Central memory CD8-positive, alpha-beta T cell (primary cell): ENCODE measurements around the gene ACCS.
A peak's percentile ranks its signal among the peaks of the same experiment; 100 is the strongest.

Experiments used
- ATAC-seq: fragments of 150-1000 bp; cut with Tn5 transposase; replicated peaks from 2 replicates; pipeline ENCODE4 v1.10.0; 2022; ENCODE audit warnings: mild to moderate bottlenecking, moderate FRiP score, moderate number of reproducible peaks; ENCODE audit not compliant: poor library complexity, severe bottlenecking; ENCODE audit errors: extremely low read depth
- DNase-seq, 2 donors: peaks; one replicate each; pipeline ENCODE4 v3.0.0; 2021; ENCODE audit warnings: low spot score in 2 of 2
- H3K27ac Mint-ChIP-seq: one replicate; pipeline ENCODE4 v1.8.0; 2022; ENCODE audit warnings: low read depth, mild to moderate bottlenecking, moderate library complexity, mixed read lengths
- H3K27me3 Mint-ChIP-seq: one replicate; pipeline ENCODE4 v1.8.0; 2022; ENCODE audit warnings: mixed read lengths
- H3K36me3 Mint-ChIP-seq: one replicate; pipeline ENCODE4 v1.8.0; 2022; ENCODE audit warnings: mild to moderate bottlenecking, moderate library complexity, mixed read lengths; ENCODE audit not compliant: insufficient read depth
- H3K4me1 Mint-ChIP-seq: one replicate; pipeline ENCODE4 v1.8.0; 2022; ENCODE audit warnings: mixed read lengths
- H3K4me3 Mint-ChIP-seq: one replicate; pipeline ENCODE4 v1.8.0; 2022; ENCODE audit warnings: mild to moderate bottlenecking, moderate library complexity, mixed read lengths
- H3K9me3 Mint-ChIP-seq: one replicate; pipeline ENCODE4 v1.8.0; 2022; ENCODE audit warnings: mixed read lengths

The ACCS gene

GRCh38 chr11:44108260-44108659 is 42.2 kb downstream of the ACCS start:
- Mint-ChIP-seq H3K4me3 (no peak overlapping the region), H3K4me1 (peaks cover 29% of the 10 kb centered on the region), H3K36me3 (peaks cover 15% of the 10 kb centered on the region), H3K9me3 (no peaks in the 10 kb centered on the region), H3K27ac (no peak overlapping the region), H3K27me3 (no peaks in the 10 kb centered on the region)
- ATAC-seq (no peak), DNase-seq (no peak)

DNA sequence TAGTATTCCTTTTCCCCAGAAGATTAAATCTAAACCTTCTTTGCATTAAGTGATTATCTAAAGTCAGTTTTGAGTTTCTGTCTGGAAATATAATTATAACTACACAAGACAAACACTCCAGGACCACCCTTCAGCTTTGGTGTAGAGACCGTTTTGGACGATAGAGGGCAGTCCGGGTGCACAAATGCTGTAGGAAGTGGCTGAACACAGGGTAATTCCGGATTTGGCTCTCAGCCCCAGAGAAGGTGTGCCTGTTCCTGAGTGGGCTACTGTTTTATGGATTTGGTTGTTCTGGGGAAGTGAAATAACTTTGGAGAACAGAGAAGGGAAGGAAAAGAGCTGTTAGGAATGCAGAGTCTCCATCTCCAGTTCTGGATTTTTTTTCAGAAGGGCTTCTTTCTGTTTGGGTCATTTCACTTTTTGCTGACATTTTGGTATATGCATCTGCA is 44.2 kb downstream of the ACCS start:
- Mint-ChIP-seq H3K9me3 (no peaks in the 10 kb centered on the region), H3K4me3 (no peak overlapping the region), H3K36me3 (peaks cover 20% of the 10 kb centered on the region), H3K4me1 (peaks cover 15% of the 10 kb centered on the region), H3K27ac (peak overlapping the region; percentile 52), H3K27me3 (no peaks in the 10 kb centered on the region)
- ATAC-seq, result peak; percentile 79
- DNase-seq, result peak; percentile 21 to 26

- Mint-ChIP-seq H3K4me3 (no peak overlapping the region), H3K36me3 (peaks cover 30% of the 10 kb centered on the region), H3K27me3 (no peaks in the 10 kb centered on the region), H3K9me3 (no peaks in the 10 kb centered on the region), H3K4me1 (peaks cover 15% of the 10 kb centered on the region), H3K27ac (no peak overlapping the region)
- DNase-seq (no peak), ATAC-seq (no peak)
Observed at GRCh38 chr11:44112091-44112821, 46.2 kb downstream of the ACCS start.

GRCh38 chr11:44113018-44113417 is 46.9 kb downstream of the ACCS start:
- no peak for ATAC-seq
- H3K27ac Mint-ChIP-seq, result no peak overlapping the region
- no peaks in the 10 kb centered on the region for H3K9me3 Mint-ChIP-seq
- peaks cover 29% of the 10 kb centered on the region for H3K36me3 Mint-ChIP-seq
- no peak overlapping the region for H3K4me3 Mint-ChIP-seq
- DNase-seq, result no peak
- H3K4me1 Mint-ChIP-seq, result peaks cover 15% of the 10 kb centered on the region
- H3K27me3 Mint-ChIP-seq, result no peaks in the 10 kb centered on the region

GRCh38 chr11:44113572-44113971 is 47.5 kb downstream of the ACCS start:
- no peak overlapping the region for H3K4me3 Mint-ChIP-seq
- H3K9me3 Mint-ChIP-seq, result no peaks in the 10 kb centered on the region
- peaks cover 15% of the 10 kb centered on the region for H3K4me1 Mint-ChIP-seq
- no peak for DNase-seq
- no peak overlapping the region for H3K27ac Mint-ChIP-seq
- no peak for ATAC-seq
- peaks cover 32% of the 10 kb centered on the region for H3K36me3 Mint-ChIP-seq
- H3K27me3 Mint-ChIP-seq, result no peaks in the 10 kb centered on the region

DNA sequence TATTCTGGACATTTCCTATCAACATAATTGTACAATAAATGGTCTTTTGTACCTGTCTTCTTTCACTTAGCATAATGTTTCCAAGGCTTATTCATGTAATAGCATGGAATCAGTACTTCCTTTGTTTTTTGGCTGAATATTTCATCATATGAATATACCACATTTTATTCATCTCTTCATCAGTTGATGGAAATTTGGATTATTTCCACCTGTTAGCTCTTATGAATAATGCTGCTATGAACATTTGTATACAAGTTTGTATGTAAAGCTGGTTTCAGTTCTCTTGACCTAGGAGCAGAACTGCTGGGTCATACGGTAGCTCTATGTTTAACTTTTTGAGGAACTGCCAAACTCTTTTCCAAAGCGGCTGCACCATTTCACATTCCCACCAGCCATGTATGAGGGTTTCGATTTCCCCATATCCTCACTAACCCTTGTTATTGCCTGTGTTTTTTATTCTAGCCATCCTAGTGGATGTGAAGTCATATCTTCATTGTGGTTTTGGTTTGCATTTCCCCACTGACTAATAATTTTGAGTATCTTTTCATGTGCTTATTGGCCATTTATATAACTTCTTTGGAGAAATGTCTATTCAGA is 50.3 kb downstream of the ACCS start:
- DNase-seq, result no peak

GRCh38 chr11:44120169-44120568 is 54.1 kb downstream of the ACCS start:
- H3K27ac Mint-ChIP-seq, result no peak overlapping the region
- no peaks in the 10 kb centered on the region for H3K9me3 Mint-ChIP-seq
- H3K27me3 Mint-ChIP-seq, result no peaks in the 10 kb centered on the region
- H3K4me1 Mint-ChIP-seq, result peaks cover 6% of the 10 kb centered on the region
- peaks cover 33% of the 10 kb centered on the region for H3K36me3 Mint-ChIP-seq
- no peak overlapping the region for H3K4me3 Mint-ChIP-seq
- no peak for DNase-seq
- ATAC-seq, result no peak

More for the DNA sequence above, 50.3 kb downstream of the ACCS start:
- no peak overlapping the region for H3K27ac Mint-ChIP-seq
- no peak overlapping the region for H3K4me3 Mint-ChIP-seq
- H3K9me3 Mint-ChIP-seq, result no peaks in the 10 kb centered on the region
- H3K36me3 Mint-ChIP-seq, result peaks cover 26% of the 10 kb centered on the region
- no peak for ATAC-seq
- H3K4me1 Mint-ChIP-seq, result peaks cover 7% of the 10 kb centered on the region
- no peaks in the 10 kb centered on the region for H3K27me3 Mint-ChIP-seq

GRCh38 chr11:44125598-44125997 is 59.5 kb downstream of the ACCS start:
- H3K4me3 Mint-ChIP-seq, result no peak overlapping the region
- DNase-seq, result no peak
- H3K4me1 Mint-ChIP-seq, result peaks cover 6% of the 10 kb centered on the region
- ATAC-seq, result no peak
- H3K27ac Mint-ChIP-seq, result no peak overlapping the region
- peaks cover 42% of the 10 kb centered on the region for H3K36me3 Mint-ChIP-seq
- H3K27me3 Mint-ChIP-seq, result no peaks in the 10 kb centered on the region
- no peaks in the 10 kb centered on the region for H3K9me3 Mint-ChIP-seq

DNA sequence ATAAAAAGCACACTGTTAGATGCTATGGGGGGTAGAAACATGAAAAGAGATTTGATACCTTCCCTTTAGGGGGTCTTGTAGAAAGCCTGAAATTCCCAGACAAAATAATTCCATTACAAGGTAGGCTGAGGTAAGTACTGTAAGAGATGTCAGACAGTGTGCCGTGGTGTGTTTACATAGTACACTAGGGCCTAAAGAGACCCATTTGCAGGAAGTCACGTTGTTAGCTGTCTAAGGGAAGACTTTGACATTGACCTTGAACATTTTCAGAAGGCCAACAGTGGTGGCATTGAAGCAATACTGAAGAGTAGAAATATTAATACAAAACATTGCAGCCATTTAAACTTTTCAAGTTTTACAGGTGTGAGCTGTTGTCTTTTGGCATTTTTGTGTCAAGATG is 60.2 kb downstream of the ACCS start:
- Mint-ChIP-seq H3K27me3 (no peaks in the 10 kb centered on the region), H3K36me3 (peaks cover 44% of the 10 kb centered on the region)
- no peak for ATAC-seq

DNA sequence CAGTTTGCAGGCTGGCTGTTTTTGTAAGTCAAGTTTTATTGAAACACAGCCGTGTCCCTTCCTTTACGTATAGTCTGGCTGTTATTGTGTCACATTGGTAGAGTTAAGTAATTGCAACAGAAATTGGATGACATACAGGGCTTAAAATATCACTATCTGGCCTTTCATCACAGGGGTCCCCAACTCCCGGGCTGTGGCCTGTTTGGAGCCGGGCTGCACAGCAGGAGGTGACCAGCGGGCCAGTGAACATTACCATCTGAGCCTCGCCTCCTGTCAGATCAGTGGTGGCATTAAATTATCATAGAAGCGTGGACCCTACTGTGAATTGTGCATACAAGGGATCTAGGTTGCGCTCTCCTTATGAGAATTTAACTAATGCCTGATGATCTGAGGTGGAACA is 61.1 kb downstream of the ACCS start:
- H3K4me1 Mint-ChIP-seq, result no peaks in the 10 kb centered on the region
- H3K27me3 Mint-ChIP-seq, result no peaks in the 10 kb centered on the region
- H3K4me3 Mint-ChIP-seq, result no peak overlapping the region
- H3K27ac Mint-ChIP-seq, result no peak overlapping the region
- H3K9me3 Mint-ChIP-seq, result no peaks in the 10 kb centered on the region
- no peak for ATAC-seq
- peaks cover 46% of the 10 kb centered on the region for H3K36me3 Mint-ChIP-seq
- DNase-seq, result no peak

More for the DNA sequence above, 60.2 kb downstream of the ACCS start:
- Mint-ChIP-seq H3K27ac (no peak overlapping the region), H3K4me1 (peaks cover 6% of the 10 kb centered on the region), H3K4me3 (no peak overlapping the region), H3K9me3 (no peaks in the 10 kb centered on the region)
- no peak for DNase-seq

DNA sequence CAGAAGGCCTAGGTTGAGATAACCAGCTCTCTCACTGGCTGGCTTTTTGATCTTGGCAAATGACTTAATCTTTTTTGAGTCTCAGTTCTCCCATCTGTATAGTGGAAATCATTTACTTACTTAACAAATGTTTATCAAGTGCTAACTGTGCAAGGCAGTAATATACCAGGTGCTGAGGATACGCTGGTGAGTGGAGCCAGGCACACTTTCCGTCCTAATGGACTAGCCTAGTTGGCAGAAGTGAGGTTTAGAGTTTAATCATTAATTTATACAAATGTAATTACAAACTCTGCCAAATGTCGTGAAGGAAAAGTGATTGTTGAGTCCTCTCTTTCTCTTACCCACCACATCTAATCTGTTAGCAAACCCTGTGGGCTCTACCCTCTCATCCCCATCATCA is 62.7 kb downstream of the ACCS start:
- Mint-ChIP-seq H3K4me3 (no peak overlapping the region), H3K9me3 (no peaks in the 10 kb centered on the region), H3K4me1 (no peaks in the 10 kb centered on the region), H3K27ac (no peak overlapping the region), H3K36me3 (peaks cover 47% of the 10 kb centered on the region), H3K27me3 (no peaks in the 10 kb centered on the region)
- ATAC-seq (no peak), DNase-seq (no peak)

DNA sequence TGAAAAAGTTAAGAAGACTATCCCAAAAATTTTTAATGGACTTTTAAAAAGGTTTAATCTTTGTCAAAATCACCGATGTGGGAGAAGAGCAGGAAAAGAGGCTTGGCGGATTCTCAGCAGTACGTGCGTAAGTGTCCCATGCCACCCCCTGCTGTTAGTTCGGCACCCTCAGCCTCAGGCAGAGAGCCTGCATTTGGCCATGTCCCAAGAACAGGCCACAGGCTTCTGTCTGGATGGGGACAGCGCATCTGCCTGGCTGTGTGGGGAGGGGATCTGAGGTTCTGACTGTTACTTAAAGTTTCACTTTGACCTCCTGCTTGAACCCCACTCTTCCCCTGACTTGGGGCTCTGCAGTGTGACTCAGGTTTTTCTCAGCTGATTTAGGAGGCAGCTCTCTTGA is 64.7 kb downstream of the ACCS start:
- no peak for ATAC-seq
- Mint-ChIP-seq H3K4me1 (no peaks in the 10 kb centered on the region), H3K27ac (no peak overlapping the region), H3K9me3 (no peaks in the 10 kb centered on the region), H3K4me3 (no peak overlapping the region), H3K36me3 (peaks cover 31% of the 10 kb centered on the region), H3K27me3 (no peaks in the 10 kb centered on the region)
- DNase-seq, result no peak

DNA sequence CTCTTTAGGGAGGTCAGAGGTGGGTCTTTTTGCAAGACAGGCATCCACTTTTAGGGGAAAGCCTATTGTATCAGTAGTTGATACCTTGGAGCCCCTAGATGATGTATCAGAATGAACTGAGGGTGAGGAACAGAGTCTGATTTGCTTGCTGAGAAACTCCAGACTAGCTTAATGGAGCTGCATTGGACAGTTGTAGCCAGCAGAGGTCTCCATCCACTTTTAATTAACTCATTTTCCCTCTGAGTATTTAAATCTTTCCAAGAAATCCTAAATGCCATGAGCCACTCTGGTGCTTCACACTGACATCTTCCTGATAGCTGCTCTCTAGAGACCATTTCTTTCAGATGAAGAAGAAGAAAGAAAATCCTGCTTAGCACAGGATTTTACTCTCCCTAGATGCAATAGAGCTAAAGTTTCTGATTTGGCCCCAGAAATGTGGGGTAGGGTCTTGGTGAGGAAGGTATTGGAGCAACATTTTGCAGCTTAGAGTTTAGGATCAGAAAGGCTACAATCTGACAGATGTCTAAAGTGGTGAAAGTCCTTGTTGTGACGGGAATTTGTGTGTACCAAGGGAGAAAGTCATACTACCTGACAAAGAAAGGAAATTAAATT is 67.4 kb downstream of the ACCS start:
- Mint-ChIP-seq H3K4me3 (no peak overlapping the region), H3K27me3 (no peaks in the 10 kb centered on the region), H3K4me1 (no peaks in the 10 kb centered on the region), H3K27ac (no peak overlapping the region), H3K36me3 (peaks cover 18% of the 10 kb centered on the region), H3K9me3 (no peaks in the 10 kb centered on the region)
- DNase-seq, result no peak
- no peak for ATAC-seq
